Measurements from ENCODE around the gene ZSCAN5A. TPM values are rescaled to one million over a fixed set of nuclear protein-coding genes. Genes with fewer than 3 reads are reported as not detected.

The ZSCAN5A gene, protein sequence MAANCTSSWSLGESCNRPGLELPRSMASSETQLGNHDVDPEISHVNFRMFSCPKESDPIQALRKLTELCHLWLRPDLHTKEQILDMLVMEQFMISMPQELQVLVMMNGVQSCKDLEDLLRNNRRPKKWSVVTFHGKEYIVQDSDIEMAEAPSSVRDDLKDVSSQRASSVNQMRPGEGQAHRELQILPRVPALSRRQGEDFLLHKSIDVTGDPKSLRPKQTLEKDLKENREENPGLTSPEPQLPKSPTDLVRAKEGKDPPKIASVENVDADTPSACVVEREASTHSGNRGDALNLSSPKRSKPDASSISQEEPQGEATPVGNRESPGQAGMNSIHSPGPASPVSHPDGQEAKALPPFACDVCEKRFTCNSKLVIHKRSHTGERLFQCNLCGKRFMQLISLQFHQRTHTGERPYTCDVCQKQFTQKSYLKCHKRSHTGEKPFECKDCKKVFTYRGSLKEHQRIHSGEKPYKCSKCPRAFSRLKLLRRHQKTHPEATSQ
- 10.0 TPM for total RNA-seq

DNA sequence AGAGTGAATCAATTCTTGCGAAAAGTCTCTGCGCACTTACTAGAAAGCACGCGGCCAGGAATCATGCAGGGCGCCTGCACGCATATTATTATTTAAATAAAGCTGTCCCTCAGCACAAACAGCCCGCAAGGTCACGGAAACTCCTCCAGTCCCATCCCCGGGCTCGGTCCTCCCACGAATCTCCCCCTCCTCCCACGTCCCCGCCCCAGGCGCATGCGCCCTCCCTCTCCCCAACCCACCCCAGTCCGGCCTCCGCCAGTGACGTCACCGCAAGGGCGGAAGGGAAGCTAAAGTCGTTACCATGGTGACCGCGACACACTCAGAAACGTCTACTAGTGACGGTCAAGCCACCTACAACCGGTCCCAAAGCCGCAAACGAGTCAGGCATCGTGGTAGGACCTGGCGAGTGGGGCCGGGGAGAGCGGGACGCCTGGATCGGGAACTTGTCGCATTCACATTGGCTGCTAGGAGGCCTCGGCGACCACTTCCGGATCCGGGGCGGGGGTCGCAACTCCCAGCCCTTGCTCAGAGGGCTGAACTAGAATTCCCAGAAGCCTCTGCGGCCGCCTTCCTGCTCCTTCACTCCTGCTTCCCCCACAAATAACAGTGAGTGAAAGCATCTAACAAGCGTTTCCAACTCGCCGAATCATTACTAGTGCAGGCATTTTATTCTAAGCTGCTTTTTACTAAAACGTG, at the start of gene ZSCAN5A:
Gene ZSCAN5A, minus strand, starts transcription at position 459 of the 696 bp plus-strand sequence. CDS start 89,793 bp downstream, outside the sequence.

DNA sequence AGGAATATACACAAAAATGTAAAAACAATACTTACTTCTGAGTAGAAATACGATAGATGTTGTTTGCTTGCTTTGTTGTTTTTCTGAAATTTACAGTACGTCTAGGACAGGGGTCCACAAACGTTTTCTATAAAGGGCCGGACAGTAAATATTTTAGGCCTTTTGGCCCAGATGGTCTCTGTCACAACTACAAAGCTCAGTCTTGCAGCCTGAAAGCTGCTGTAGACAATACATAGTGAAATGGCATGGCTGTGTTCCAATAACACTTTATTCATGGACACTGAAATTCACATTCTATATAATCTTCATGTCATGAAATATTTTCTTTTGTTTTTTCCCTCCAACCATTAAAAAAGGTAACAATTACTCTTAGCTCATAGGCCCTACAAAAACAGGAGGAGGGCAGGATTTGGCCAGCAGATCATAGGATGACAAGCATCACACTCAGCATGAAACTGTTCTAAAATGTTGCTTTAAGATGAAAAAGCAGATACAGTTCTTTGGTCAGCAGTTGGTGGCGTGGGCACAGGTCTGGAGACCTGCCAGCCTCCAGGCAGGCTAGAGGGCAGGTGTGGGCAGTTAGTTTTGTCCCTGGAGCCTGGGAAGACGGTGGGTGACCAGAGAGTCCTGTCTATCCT, 42.4 kb downstream of the ZSCAN5A start, which contains the start of gene EDDM13:
Gene EDDM13, plus strand, starts transcription at position 588 of the 638 bp plus-strand sequence. CDS start 87 bp downstream, outside the sequence.

DNA sequence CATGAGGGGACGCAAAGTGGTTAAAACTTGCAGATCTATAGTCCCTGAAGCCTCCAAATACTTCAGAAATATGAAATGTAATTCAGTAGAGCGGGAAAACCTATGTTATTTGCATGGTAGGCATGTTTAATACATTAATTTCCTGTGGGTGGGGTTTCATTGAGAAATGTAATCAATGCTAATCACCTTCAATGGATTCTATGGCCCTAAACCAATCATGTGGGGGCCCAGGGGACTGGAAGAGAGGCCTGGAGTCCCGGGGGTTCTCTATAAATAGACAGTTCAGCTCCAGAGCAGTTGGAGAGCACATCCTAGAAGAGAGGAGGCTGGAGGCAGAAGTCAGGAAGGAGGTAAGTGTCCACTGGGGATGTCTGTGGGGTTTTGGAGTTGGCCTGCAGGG, 112.7 kb downstream of the ZSCAN5A start, which contains the start of gene ZSCAN5C:
Gene ZSCAN5C, plus strand, starts transcription at position 301 of the 400 bp plus-strand sequence. CDS start 3,641 bp downstream, outside the sequence.

DNA sequence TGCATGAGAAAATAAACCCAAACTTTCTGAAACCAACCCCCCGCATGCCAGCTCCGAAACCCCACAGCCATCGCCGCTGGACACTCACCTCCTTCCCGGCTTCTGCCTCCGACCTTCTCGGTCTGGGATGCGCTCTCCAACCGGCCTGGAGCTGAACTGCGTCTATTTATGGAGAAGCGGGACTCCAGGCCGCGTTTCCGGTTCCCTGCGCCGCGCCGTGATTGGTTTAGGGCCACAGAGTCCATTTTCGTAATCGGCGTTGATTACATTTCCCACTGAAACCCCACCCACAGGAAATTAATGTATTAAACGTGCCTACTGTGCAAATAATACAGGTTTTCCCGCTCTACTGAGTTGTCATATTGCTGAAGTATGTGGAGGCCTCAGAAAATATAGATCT, 117.0 kb downstream of the ZSCAN5A start, which contains the start of gene ZSCAN5B:
Gene ZSCAN5B, minus strand, starts transcription at position 138 of the 400 bp plus-strand sequence. CDS start 4,731 bp downstream, outside the sequence.

DNA sequence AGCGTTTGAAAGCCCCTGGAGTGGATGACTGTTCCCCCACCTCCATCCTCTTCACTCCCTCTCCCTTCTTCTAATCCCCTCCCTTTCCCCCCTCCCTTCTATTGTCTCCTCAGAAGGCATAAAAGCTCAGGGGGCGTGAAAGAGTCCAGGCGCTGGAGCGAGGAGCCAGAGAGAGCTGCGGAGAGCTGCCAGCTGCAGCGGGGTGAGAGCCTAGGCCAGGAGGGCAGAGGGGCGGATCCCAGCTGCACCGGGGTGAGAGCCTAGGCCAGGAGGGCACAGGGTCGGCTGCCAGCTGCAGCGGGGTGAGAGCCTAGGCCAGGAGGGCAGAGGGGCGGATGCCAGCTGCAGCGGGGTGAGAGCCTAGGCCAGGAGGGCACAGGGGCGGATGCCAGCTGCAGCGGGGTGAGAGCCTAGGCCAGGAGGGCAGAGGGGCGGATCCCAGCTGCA, 138.8 kb downstream of the ZSCAN5A start, which contains the start of gene GALP:
Gene GALP, plus strand, starts transcription at position 148 of the 447 bp plus-strand sequence. CDS start 1,101 bp downstream, outside the sequence.

Small RNAs within 50 kb of the gene (small RNA-seq; reads per million reads assigned to genes)
- not detected for gene RF00019 (ENCODE audit: low replicate concordance)

Other genes starting within 250 kb of the ZSCAN5A start
- gene ZNF787, start 193.5 kb downstream of the ZSCAN5A start, total RNA-seq: 14.4 TPM
- 13.5 TPM for gene ZNF444, start 173.6 kb downstream of the ZSCAN5A start, total RNA-seq
- not detected for gene GALP, start 138.8 kb downstream of the ZSCAN5A start, total RNA-seq
- not detected for gene ZSCAN5B, start 117.1 kb downstream of the ZSCAN5A start, total RNA-seq
- gene ZSCAN5C, start 112.6 kb downstream of the ZSCAN5A start, total RNA-seq: not detected
- gene EDDM13, start 42.1 kb downstream of the ZSCAN5A start, total RNA-seq: not detected
- gene ZNF582, start 78.7 kb upstream of the ZSCAN5A start, total RNA-seq: 8.8 TPM
- gene ZNF583, start 89.5 kb upstream of the ZSCAN5A start, total RNA-seq: 71.7 TPM
- gene ZNF667, start 162.5 kb upstream of the ZSCAN5A start, total RNA-seq: 35.1 TPM
- 48.5 TPM for gene ZNF471, start 193.0 kb upstream of the ZSCAN5A start, total RNA-seq
- 42.3 TPM for gene ZFP28, start 224.1 kb upstream of the ZSCAN5A start, total RNA-seq